ENCODE results near the gene CRADD.

- TF ChIP-seq CTCF (IDR thresholded peaks at IDR 0.05): no peak
- TF ChIP-seq POLR2AphosphoS5 (IDR thresholded peaks at IDR 0.05): no peak
- TF ChIP-seq POLR2A (IDR thresholded peaks at IDR 0.05): no peak
Measured at GRCh38 chr12:93757792-93758694, 80.9 kb downstream of the CRADD start.
